Gastrocnemius medialis (tissue), 4 donors: ENCODE results near the gene ADAMTS18.

Experiments
- CTCF ChIP-seq, 5 experiments: fragments of 450-650 bp in 3 of 5; fragments of 200-600 bp in 2 of 5; sonication (generic) in 2 of 5; IDR thresholded peaks in 4 of 5; conservative IDR thresholded peaks in 1 of 5; 1 replicate in 4 of 5; 2 replicates in 1 of 5; pipeline ENCODE4 v1.5.1; 2016 to 2019; ENCODE audit warnings: antibody characterized with exemption in 5 of 5, mild to moderate bottlenecking in 3 of 5, moderate library complexity in 3 of 5
- POLR2A ChIP-seq, 2 donors: fragments of 450-650 bp; IDR thresholded peaks; one replicate each; pipeline ENCODE4 v1.6.1; 2017; ENCODE audit warnings: antibody characterized with exemption in 2 of 2, mild to moderate bottlenecking in 2 of 2, moderate library complexity in 2 of 2

- no peak for TF ChIP-seq CTCF (IDR thresholded peaks at IDR 0.05 in 4 of 5, conservative IDR thresholded peaks at IDR 0.05 in 1 of 5)
- TF ChIP-seq POLR2A (IDR thresholded peaks at IDR 0.05) = no peak
Observed at GRCh38 chr16:77449208-77449607, 14.4 kb upstream of the ADAMTS18 start.
